GM12878 (cell line): ENCODE results near the gene SLC12A1.

ENCODE experiments used
- ATF7 ChIP-seq: fragments of 450-650 bp; IDR thresholded peaks from 2 replicates; pipeline ENCODE4 v1.6.1; 2016; ENCODE audit warnings: low read depth, mild to moderate bottlenecking
- BHLHE40 ChIP-seq, 2 experiments: fragments of 450-650 bp in 1 of 2; IDR thresholded peaks; 2 replicates each; pipeline ENCODE4 v1.6.1; 2011 to 2017; ENCODE audit warnings: low read depth in 2 of 2, borderline replicate concordance in 1 of 2, improper control_type of control experiment in 1 of 2, low read length in 1 of 2, mild to moderate bottlenecking in 1 of 2
- CTCF ChIP-seq, 3 experiments: IDR thresholded peaks in 2 of 3; conservative IDR thresholded peaks in 1 of 3; 2 replicates each; pipeline ENCODE4 v1.5.1; 2011; ENCODE audit warnings: low read depth in 3 of 3, low read length in 3 of 3, mild to moderate bottlenecking in 3 of 3, control low read depth in 2 of 3, moderate library complexity in 2 of 3, inconsistent platforms in 1 of 3, mixed read lengths in 1 of 3; ENCODE audit not compliant: control insufficient read depth in 2 of 3, insufficient read depth in 1 of 3; ENCODE audit errors: extremely low read depth in 1 of 3
- JUND ChIP-seq: IDR thresholded peaks from 2 replicates; pipeline ENCODE4 v1.6.1; 2012; ENCODE audit warnings: low read depth, mild to moderate bottlenecking, low read length, improper control_type of control experiment, moderate library complexity
- MYC ChIP-seq: IDR thresholded peaks from 2 replicates; pipeline ENCODE4 v1.6.1; 2011; ENCODE audit warnings: mild to moderate bottlenecking, low read length, moderate library complexity, inconsistent platforms; ENCODE audit not compliant: insufficient read depth, insufficient replicate concordance, insufficient read length, severe bottlenecking
- POLR2A ChIP-seq: IDR thresholded peaks from 2 replicates; pipeline ENCODE4 v1.6.1; 2011; ENCODE audit warnings: low read depth, mild to moderate bottlenecking, low read length
- POLR2AphosphoS5 ChIP-seq: IDR thresholded peaks from 2 replicates; pipeline ENCODE4 v1.6.1; 2011; ENCODE audit warnings: mild to moderate bottlenecking, low read length, inconsistent platforms
- RELA ChIP-seq: fragments of 450-650 bp; IDR thresholded peaks from 2 replicates; pipeline ENCODE4 v1.8.0; 2014; ENCODE audit warnings: borderline replicate concordance; ENCODE audit not compliant: partially characterized antibody
- TAF1 ChIP-seq: IDR thresholded peaks from 2 replicates; pipeline ENCODE4 v1.6.1; 2011; ENCODE audit warnings: mild to moderate bottlenecking, low read depth, low read length, borderline replicate concordance
- TBL1XR1 ChIP-seq: IDR thresholded peaks from 2 replicates; pipeline ENCODE4 v1.6.1; 2012; ENCODE audit warnings: low read depth, low read length, improper control_type of control experiment

- TF ChIP-seq CTCF (IDR thresholded peaks at IDR 0.05 in 2 of 3, conservative IDR thresholded peaks at IDR 0.05 in 1 of 3; ENCODE audit: control insufficient read depth in 2 of 3, extremely low read depth in 1 of 3, insufficient read depth in 1 of 3, low read depth in 3 of 3, low read length in 3 of 3) (no peak), ATF7 (no peak), TAF1 (no peak), BHLHE40 (IDR thresholded peaks at IDR 0.05; ENCODE audit: borderline replicate concordance in 1 of 2, low read depth in 2 of 2, low read length in 1 of 2) (no peak), MYC (no peak), POLR2AphosphoS5 (no peak), POLR2A (no peak), JUND (no peak), RELA (no peak), TBL1XR1 (no peak)
Observed at GRCh38 chr15:48244921-48245320, 38.8 kb downstream of the SLC12A1 start.
